ENCODE results near the gene TBC1D9B. TPM values are rescaled to one million over a fixed set of nuclear protein-coding genes. Genes with fewer than 3 reads are reported as not detected.

The TBC1D9B gene
- total RNA-seq = 10 to 100 TPM; 50.7 to 78.5 (median 62.4) TPM

DNA sequence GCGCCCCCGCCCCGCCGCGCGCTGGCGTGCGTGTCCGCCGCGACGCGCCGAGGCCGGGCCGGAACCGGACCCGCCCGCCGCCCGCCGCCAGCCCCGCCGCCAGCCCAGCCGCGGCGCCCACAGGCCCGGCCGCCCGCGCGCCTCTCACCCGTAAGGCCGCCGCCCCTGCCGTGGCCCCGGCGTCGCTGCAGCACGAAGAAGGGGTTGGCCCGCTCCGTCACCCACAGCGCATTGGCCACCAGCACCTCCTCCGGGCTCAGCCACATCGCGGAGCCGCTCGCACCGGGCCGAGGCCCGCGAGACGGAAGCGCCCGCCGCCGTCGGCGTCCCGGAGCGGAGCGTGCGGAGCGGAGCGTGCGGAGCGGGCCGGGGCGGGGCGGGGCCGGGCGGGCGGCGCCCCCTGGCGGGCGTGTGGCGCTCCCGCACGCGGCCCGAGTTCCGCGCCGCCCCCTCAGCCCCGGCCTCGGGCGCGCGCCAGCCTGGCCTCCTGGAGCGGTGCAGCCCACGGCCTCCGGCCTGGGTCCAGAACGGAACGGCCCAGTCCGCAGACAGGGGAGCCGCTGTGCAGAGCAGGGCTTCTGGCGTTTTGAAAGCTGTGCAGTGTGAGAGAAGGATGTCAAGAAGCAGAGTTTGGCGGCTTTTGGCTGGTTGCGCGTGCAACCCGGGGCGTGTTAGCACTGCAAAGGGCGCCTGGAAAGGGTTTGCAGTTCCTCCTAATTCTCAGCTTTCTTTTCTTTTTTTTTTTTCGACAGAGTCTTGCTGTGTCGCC is at the start of gene TBC1D9B:
Gene TBC1D9B (minus strand): TSS at position 342 of the 769 bp plus-strand sequence. CDS start 76 bp downstream, at position 266.
- intact Hi-C loops (cut with DNase I) = loop anchor here (5.0 kb wide), 1 partner anchor 110 kb away; no protein-coding TSS in a partner anchor
- WGBS, 2 donors = 0 to 3% methylated on average over 8 of the region's 105 CpGs
- no peak for DNase-seq

DNA sequence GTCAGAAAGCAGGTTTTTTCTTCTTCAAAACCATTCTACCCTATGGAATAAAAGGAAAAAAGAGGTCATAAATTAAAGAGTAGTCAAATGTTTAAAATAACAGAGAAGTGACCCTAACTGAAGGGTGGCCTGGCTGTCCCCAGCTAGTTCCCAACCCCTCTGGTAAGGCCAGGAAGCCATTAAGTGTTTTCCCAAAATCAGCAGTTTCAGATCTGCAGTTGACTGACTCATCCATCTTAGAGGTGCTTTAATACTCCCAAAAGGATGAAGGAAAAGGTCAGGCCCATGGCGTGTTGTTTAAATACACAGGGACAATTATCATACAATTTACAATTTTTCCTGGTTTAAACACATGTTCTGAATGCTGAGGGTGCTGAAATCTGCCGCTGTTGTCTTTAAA is 47.9 kb upstream of the TBC1D9B start:
- H3K9me3 ChIP-seq = no peaks in the 10 kb centered on the region
- H3K27ac ChIP-seq = no peak overlapping the region
- DNase-seq = no peak
- H3K27me3 ChIP-seq = no peaks in the 10 kb centered on the region
- H3K36me3 ChIP-seq = peaks cover 0 to 32% (median 0%) of the 10 kb centered on the region in 3 donors
- TF ChIP-seq POLR2A (IDR thresholded peaks at IDR 0.05) = no peak
- TF ChIP-seq, protein P1, sequence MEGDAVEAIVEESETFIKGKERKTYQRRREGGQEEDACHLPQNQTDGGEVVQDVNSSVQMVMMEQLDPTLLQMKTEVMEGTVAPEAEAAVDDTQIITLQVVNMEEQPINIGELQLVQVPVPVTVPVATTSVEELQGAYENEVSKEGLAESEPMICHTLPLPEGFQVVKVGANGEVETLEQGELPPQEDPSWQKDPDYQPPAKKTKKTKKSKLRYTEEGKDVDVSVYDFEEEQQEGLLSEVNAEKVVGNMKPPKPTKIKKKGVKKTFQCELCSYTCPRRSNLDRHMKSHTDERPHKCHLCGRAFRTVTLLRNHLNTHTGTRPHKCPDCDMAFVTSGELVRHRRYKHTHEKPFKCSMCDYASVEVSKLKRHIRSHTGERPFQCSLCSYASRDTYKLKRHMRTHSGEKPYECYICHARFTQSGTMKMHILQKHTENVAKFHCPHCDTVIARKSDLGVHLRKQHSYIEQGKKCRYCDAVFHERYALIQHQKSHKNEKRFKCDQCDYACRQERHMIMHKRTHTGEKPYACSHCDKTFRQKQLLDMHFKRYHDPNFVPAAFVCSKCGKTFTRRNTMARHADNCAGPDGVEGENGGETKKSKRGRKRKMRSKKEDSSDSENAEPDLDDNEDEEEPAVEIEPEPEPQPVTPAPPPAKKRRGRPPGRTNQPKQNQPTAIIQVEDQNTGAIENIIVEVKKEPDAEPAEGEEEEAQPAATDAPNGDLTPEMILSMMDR (IDR thresholded peaks at IDR 0.05) = no peak
- 51 to 63% methylated on average over 2 of the region's 2 CpGs for WGBS, 2 donors
- H3K4me1 ChIP-seq = no peaks in the 10 kb centered on the region
- intact Hi-C loops (cut with DNase I) = no loop called here
- no peak overlapping the region for H3K4me3 ChIP-seq

More for the DNA sequence above, at the start of gene TBC1D9B:
- no peaks in the 10 kb centered on the region for H3K9me3 ChIP-seq
- H3K4me1 ChIP-seq = peaks cover 18 to 35% (median 19%) of the 10 kb centered on the region in 3 donors
- peak in 2 of 4 donors; percentile 22 to 43 for TF ChIP-seq POLR2A (IDR thresholded peaks at IDR 0.05)
- TF ChIP-seq, protein P1 (IDR thresholded peaks at IDR 0.05) = peak in 5 of 6 experiments; percentile 23 to 65 (median 60)
- H3K36me3 ChIP-seq = peaks cover 6 to 23% (median 10%) of the 10 kb centered on the region in 3 donors
- H3K27me3 ChIP-seq = no peaks in the 10 kb centered on the region
- H3K4me3 ChIP-seq = peak within 1 kb of the TSS; percentile 49 to 81 (median 70)
- H3K27ac ChIP-seq = peak within 1 kb of the TSS; percentile 80 to 91 (median 89)

DNA sequence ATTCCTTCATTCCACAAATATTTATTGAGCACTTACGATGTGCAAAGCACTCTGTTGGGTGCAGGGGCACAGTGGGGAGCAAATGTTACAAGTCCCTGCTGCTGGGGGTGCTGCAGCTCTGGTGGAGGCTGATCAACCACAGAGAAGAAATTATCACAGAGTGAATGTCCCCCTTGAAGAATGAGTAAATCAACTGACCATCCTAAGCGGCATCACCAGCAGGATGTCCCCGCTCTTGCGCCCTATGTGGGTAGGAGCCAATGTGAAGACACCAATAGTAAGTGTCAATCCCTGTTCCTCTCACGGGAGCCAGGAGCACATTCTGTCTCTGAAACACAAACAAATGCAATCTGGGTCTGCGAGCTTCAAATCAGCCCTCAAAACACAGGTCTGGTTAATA is 47.4 kb upstream of the TBC1D9B start:
- DNase-seq = no peak
- WGBS, 2 donors = 87% methylated on average over 6 of the region's 6 CpGs
- Histone ChIP-seq H3K36me3 (peaks cover 0 to 28% (median 0%) of the 10 kb centered on the region in 3 donors), H3K4me3 (no peak overlapping the region), H3K27me3 (no peaks in the 10 kb centered on the region), H3K9me3 (no peaks in the 10 kb centered on the region), H3K4me1 (no peaks in the 10 kb centered on the region), H3K27ac (no peak overlapping the region)
- intact Hi-C loops (cut with DNase I) = no loop called here
- TF ChIP-seq, protein P1 (IDR thresholded peaks at IDR 0.05) = no peak
- TF ChIP-seq POLR2A (IDR thresholded peaks at IDR 0.05) = no peak

DNA sequence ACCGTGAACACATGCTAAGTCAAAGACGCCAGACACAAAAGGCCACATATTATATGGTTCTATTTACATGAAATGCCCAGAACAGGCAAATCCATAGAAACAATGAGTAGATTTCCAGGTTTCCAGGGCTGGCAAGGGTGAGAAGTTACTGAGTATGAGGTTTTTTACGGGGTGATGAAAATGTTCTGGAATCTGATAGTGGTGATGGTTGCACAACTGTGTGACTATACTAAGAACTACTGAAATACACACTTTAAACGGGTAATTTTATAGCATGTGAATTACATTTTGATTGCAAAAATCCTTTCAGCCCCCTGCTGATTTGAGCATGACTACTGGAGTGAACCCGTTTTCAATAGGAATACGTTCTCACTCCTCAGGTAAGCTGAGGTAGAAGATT is 46.7 kb upstream of the TBC1D9B start:
- 83 to 94% methylated on average over 6 of the region's 6 CpGs for WGBS, 2 donors
- Histone ChIP-seq H3K27me3 (no peaks in the 10 kb centered on the region), H3K4me3 (no peak overlapping the region), H3K4me1 (no peaks in the 10 kb centered on the region), H3K36me3 (peaks cover 0 to 28% (median 0%) of the 10 kb centered on the region in 3 donors), H3K9me3 (no peaks in the 10 kb centered on the region), H3K27ac (no peak overlapping the region)
- intact Hi-C loops (cut with DNase I) = no loop called here
- TF ChIP-seq, protein P1 (IDR thresholded peaks at IDR 0.05) = no peak
- no peak for TF ChIP-seq POLR2A (IDR thresholded peaks at IDR 0.05)
- no peak for DNase-seq

DNA sequence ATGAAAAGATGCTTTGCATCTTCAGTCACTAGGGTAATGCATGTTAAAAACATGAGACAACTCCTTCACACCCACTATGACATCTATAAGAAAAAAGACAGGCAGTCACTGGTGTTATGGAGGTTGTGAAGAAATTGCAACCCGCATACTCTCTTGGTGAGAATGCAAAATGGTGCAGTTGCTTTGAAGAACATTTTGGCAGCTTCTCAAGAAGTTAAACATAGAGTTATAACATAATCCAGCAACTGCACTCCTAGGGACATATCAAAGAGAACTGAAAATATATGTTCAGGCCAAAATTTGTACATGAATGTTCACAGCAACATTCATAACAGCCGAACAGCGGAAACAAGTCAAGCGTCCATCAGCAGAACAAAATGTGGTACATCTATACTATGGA is 46.3 kb upstream of the TBC1D9B start:
- intact Hi-C loops (cut with DNase I) = no loop called here
- 92 to 96% methylated on average over 4 of the region's 4 CpGs for WGBS, 2 donors

More for the DNA sequence above, 46.3 kb upstream of the TBC1D9B start:
- Histone ChIP-seq H3K36me3 (peaks cover 0 to 28% (median 0%) of the 10 kb centered on the region in 3 donors), H3K4me1 (no peaks in the 10 kb centered on the region), H3K27ac (no peak overlapping the region), H3K27me3 (no peaks in the 10 kb centered on the region), H3K4me3 (no peak overlapping the region), H3K9me3 (no peaks in the 10 kb centered on the region)
- TF ChIP-seq, protein P1 (IDR thresholded peaks at IDR 0.05) = no peak
- TF ChIP-seq POLR2A (IDR thresholded peaks at IDR 0.05) = no peak
- no peak for DNase-seq
